GM19463 (cell line): ENCODE results near the gene RHEX.
"Not testable (repeated sequence)": the region's sequence is repeated elsewhere in the genome, so short reads cannot be mapped to it uniquely, and the experiment has no call there.

Source experiments
- ATAC-seq: cut with Tn5 transposase; IDR thresholded peaks from one replicate; pipeline ENCODE4 v1.9.1; 2021; ENCODE audit warnings: mild to moderate bottlenecking, moderate library complexity; ENCODE audit not compliant: unreplicated experiment

The RHEX gene

GRCh38 chr1:206058289-206058926 lies 5.4 kb downstream of the RHEX start:
- ATAC-seq: not testable (repeated sequence)

GRCh38 chr1:206058927-206059292 lies 5.9 kb downstream of the RHEX start:
- no peak for ATAC-seq

GRCh38 chr1:206059355-206059915 lies 6.5 kb downstream of the RHEX start:
- no peak for ATAC-seq

GRCh38 chr1:206060844-206061243 lies 7.9 kb downstream of the RHEX start:
- ATAC-seq: no peak

GRCh38 chr1:206062464-206062863 lies 9.5 kb downstream of the RHEX start:
- no peak for ATAC-seq

DNA sequence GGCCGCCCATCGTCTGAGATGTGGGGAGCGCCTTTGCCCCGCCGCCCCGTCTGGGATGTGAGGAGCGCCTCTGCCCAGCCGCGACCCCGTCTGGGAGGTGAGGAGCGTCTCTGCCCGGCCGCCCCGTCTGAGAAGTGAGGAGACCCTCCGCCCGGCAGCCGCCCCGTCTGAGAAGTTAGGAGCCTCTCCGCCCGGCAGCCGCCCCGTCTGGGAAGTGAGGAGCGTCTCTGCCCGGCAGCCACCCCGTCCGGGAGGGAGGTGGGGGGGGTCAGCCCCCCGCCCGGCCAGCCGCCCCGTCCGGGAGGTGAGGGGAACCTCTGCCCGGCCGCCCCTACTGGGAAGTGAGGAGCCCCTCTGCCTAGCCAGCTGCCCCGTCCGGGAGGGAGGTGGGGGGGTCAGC lies 11.0 kb downstream of the RHEX start:
- ATAC-seq: not testable (repeated sequence)

GRCh38 chr1:206064501-206064900 lies 11.5 kb downstream of the RHEX start:
- ATAC-seq: not testable (repeated sequence)

GRCh38 chr1:206065547-206066145 lies 12.7 kb downstream of the RHEX start:
- no peak for ATAC-seq

- peak; percentile 91 for ATAC-seq
Measured at GRCh38 chr1:206066479-206067171, 13.7 kb downstream of the RHEX start.

DNA sequence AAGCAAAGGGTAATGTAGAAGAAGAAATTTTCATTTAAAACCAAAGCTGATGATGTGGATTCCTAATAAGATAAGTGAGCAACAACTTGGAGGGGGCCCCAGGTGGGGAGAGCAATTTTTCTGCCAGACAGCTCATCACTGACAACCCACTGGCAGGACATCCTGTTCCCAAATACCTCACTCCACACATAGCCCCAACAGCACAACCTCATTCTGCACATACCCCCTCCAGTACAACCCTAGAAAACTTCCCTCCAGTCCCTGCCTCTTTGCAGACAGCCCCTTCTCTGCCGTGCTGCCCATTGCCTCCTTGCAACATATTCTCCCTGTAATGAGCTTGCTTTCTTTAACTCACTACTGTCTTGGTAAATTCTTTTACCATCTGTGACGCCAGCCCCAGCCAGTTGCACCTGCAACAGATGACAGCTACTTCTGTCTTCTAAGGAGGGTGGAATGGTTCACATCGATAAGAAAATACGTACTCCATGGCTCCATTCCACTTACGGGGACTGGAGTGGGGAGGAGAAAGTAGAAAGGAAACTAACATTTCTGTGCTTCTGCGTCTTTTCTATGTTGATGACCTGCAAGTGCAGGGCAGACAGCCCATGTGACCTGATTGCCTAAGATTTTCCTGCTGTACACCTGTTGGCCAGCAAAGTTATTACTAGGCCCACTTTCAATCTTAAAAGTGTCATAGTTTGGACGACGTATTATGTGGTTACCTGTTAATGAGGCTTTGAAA lies 14.7 kb downstream of the RHEX start:
- ATAC-seq: no peak

DNA sequence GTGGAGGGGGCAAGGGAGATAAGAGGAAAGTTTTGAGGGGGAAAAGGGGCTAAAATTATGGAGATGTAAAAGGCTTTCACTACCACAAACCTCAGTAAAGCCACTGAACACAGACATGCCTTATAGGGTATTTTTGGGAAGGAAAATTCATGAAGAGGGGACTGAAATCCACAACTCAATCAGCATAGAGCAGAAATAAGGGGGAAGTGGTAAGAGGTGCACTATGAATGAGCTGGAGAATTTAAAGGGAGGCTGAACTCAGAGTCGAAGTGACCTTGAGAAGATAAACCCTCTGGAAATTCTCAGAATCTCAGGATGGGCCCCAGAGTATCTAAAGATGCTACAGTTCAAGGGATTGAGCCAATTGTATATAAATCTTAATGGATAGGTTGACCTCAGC lies 15.3 kb downstream of the RHEX start:
- no peak for ATAC-seq

GRCh38 chr1:206070627-206071304 lies 17.8 kb downstream of the RHEX start:
- no peak for ATAC-seq

- ATAC-seq: no peak
Measured at GRCh38 chr1:206074839-206075238, 21.9 kb downstream of the RHEX start.

- no peak for ATAC-seq
Measured at GRCh38 chr1:206075786-206076755, 23.1 kb downstream of the RHEX start.

DNA sequence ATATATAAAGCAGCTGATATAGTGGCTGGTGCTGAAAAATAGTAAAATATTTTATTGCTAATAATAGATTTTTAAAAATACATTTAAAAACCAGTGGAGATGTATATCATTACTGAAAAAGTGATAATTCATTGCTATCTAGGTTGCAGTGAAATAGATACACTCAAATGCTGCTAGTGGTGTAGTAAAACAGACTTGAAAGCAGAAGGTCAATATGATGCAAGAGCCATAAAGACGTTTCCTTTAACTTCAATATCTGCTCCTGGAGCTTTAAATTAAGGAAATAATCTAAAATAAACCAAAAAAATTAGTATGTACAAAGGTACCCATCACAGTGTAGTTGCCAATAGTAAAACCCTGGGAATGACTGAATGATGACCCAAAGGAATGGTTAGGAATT lies 26.2 kb downstream of the RHEX start:
- ATAC-seq: no peak

DNA sequence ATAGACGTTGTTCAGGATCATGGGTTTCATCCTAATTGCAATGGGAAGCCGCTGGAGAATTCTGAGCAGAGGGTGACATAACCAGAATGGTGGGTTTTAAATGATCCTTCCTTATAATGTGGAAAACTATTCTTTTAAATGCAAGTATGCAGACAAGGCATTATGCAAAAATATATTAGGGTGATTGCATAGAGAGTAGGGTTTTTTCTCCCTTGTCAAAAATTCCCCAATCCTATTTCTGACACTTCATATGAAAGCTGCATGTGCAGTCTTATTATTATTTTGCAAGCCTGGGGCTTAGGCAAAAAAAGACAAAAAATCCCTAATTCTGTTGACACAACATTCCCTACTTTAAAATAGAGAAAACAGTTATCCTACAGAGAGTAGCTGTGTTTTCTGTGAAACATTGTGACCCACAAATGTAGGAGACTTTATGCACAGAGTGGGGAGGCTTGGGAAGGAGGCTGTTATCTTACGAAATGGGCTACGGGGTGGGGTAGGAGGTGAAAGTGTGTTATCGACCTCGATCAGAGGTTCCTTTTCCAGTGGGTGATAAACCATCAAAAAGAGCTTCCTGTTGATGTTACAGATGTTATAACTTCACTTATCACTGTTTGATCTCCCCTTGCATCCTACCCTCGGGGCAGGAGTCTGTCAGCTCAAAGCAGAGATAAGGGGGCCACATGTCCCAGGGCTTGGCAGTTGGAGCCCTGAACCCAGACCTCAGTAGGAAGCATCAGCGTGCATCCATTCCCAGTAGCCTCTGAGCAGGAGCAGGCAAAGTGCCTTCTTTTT lies 27.2 kb downstream of the RHEX start:
- ATAC-seq: no peak

DNA sequence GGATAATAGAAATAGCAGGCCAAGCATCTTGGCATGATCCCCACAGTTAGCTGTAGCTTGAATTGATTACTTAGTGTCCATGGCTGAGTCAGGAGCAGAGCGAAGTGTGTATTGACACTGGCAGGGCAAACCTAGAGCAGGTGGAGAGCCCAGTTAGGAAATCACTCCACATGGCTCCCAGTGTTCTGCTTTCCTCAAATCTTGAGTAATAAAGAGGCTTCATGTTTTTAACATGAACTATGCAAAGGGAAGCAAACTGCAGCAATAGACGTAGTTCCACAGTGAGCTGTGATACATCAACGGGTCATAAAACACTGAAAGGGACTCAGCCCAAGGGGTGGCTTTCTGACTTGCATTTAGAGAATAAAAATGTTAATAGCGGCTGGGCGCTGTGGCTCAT lies 28.9 kb downstream of the RHEX start:
- ATAC-seq: no peak

- no peak for ATAC-seq
Measured at GRCh38 chr1:206082831-206083695, 30.1 kb downstream of the RHEX start.
